Nephron progenitor cell (in vitro differentiated cells): Measurements from ENCODE around the gene LGALS4.
"Not testable (repeated sequence)": the region's sequence is repeated elsewhere in the genome, so short reads cannot be mapped to it uniquely, and the experiment has no call there.

Source experiments
- DNase-seq: peaks from one replicate; pipeline ENCODE4 v3.0.0; 2021
- H3K27ac Mint-ChIP-seq: 2 replicates; pipeline ENCODE4 v1.8.0; 2021; ENCODE audit warnings: mild to moderate bottlenecking, moderate library complexity, mixed read lengths
- H3K27me3 Mint-ChIP-seq: 2 replicates; pipeline ENCODE4 v1.8.0; 2021; ENCODE audit warnings: mild to moderate bottlenecking, low read depth, mixed read lengths; ENCODE audit not compliant: poor library complexity
- H3K36me3 Mint-ChIP-seq: 2 replicates; pipeline ENCODE4 v1.8.0; 2021; ENCODE audit warnings: low read depth, mixed read lengths
- H3K4me1 Mint-ChIP-seq: 2 replicates; pipeline ENCODE4 v1.8.0; 2021; ENCODE audit warnings: mixed read lengths
- H3K4me3 Mint-ChIP-seq: 2 replicates; pipeline ENCODE4 v1.8.0; 2021; ENCODE audit warnings: mild to moderate bottlenecking, moderate library complexity, mixed read lengths
- H3K9me3 Mint-ChIP-seq: 2 replicates; pipeline ENCODE4 v1.8.0; 2021; ENCODE audit warnings: mild to moderate bottlenecking, moderate library complexity, mixed read lengths
- TF ChIP-seq, protein P1 (sequence below): fragments of 200-600 bp; sonication (generic); IDR thresholded peaks from 2 replicates; pipeline ENCODE4 v1.5.0; 2021; ENCODE audit warnings: antibody characterized with exemption

Gene LGALS4, protein sequence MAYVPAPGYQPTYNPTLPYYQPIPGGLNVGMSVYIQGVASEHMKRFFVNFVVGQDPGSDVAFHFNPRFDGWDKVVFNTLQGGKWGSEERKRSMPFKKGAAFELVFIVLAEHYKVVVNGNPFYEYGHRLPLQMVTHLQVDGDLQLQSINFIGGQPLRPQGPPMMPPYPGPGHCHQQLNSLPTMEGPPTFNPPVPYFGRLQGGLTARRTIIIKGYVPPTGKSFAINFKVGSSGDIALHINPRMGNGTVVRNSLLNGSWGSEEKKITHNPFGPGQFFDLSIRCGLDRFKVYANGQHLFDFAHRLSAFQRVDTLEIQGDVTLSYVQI

DNA sequence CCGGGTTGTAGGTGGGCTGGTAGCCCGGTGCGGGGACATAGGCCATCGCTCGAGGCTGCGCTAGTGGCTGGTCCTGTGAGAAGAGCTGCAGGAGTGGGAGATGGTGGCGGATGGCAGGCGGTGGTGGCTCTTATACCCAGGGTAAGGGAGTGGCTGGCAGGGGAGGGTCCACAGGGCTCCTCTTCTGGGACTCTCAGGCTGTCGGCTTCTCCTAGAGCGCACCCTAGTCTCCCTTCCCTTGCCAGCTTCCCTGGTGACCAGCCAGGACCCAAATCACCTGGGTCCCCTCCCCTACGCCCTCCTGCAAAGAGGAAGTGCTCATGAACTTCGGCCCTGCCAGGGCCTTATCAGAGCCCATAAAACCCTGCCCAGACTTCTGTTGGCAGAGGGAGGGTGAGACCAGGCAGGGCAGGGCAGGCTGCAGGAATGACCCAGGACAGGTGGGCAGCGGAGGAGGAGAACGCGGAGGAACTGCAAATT is at the start of gene LGALS4:
Gene LGALS4 (minus strand): TSS at position 105 of the 480 bp plus-strand sequence. CDS start 59 bp downstream, at position 46.
- TF ChIP-seq, protein P1, sequence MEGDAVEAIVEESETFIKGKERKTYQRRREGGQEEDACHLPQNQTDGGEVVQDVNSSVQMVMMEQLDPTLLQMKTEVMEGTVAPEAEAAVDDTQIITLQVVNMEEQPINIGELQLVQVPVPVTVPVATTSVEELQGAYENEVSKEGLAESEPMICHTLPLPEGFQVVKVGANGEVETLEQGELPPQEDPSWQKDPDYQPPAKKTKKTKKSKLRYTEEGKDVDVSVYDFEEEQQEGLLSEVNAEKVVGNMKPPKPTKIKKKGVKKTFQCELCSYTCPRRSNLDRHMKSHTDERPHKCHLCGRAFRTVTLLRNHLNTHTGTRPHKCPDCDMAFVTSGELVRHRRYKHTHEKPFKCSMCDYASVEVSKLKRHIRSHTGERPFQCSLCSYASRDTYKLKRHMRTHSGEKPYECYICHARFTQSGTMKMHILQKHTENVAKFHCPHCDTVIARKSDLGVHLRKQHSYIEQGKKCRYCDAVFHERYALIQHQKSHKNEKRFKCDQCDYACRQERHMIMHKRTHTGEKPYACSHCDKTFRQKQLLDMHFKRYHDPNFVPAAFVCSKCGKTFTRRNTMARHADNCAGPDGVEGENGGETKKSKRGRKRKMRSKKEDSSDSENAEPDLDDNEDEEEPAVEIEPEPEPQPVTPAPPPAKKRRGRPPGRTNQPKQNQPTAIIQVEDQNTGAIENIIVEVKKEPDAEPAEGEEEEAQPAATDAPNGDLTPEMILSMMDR = no peak
- Mint-ChIP-seq H3K4me3 (peak within 1 kb of the TSS; percentile 4), H3K36me3 (peaks cover 21% of the 10 kb centered on the region), H3K27ac (peak within 1 kb of the TSS; percentile 92), H3K27me3 (peaks cover 3% of the 10 kb centered on the region), H3K4me1 (peaks cover 8% of the 10 kb centered on the region), H3K9me3 (peaks cover 4% of the 10 kb centered on the region)
- no peak for DNase-seq

DNA sequence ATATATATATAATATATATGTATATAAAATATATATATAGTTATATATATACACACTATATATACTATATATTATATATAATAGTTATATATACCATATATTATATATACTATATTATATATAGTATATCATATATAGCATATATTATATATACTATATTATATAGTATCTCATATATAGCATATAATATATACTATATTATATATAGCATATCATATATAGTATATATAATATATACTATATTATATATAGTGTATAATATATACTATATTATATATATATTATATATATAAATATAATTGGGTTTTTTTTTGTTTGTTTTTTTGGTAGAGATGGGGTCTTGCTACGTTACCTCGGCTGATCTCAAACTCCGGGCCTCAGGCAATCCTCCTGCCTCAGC is 48.6 kb upstream of the LGALS4 start:
- Mint-ChIP-seq H3K4me3 (no peak overlapping the region), H3K27me3 (peaks cover 6% of the 10 kb centered on the region), H3K9me3 (peaks cover 18% of the 10 kb centered on the region), H3K4me1 (peaks cover 60% of the 10 kb centered on the region), H3K27ac (no peak overlapping the region), H3K36me3 (peaks cover 5% of the 10 kb centered on the region)
- DNase-seq = no peak
- TF ChIP-seq, protein P1 = no peak

DNA sequence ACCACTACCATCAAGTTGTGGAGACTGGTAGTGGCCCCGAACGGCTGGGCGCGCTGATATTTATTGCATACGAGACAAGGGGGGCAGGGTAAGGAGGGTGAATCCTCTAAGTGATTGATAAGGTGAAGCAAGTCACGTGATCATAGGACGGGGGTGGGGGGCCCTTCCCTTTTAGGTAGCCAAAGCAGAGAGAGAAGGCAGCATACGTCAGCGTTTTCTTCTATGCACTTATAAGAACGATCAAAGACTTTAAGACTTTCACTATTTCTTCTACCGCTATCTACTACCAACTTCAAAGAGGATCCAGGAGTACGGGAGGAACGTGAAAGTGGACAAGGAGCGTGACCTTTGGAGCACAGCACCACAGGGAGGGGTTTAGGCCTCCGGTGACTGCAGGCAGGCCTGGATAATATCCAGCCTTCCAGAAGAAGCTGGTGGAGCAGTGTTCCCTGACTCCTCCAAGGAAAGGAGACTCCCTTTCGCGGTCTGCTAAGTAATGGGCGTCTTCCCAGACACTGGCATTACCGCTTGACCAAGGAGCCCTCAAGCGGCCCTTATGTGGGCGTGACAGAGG is 47.0 kb upstream of the LGALS4 start:
- H3K9me3 Mint-ChIP-seq = peaks cover 21% of the 10 kb centered on the region
- peak overlapping the region; percentile 95 for H3K27ac Mint-ChIP-seq
- DNase-seq, H3K36me3 Mint-ChIP-seq, H3K27me3 Mint-ChIP-seq: not testable (repeated sequence)
- H3K4me1 Mint-ChIP-seq = peaks cover 46% of the 10 kb centered on the region
- peak overlapping the region; percentile 23 for H3K4me3 Mint-ChIP-seq

DNA sequence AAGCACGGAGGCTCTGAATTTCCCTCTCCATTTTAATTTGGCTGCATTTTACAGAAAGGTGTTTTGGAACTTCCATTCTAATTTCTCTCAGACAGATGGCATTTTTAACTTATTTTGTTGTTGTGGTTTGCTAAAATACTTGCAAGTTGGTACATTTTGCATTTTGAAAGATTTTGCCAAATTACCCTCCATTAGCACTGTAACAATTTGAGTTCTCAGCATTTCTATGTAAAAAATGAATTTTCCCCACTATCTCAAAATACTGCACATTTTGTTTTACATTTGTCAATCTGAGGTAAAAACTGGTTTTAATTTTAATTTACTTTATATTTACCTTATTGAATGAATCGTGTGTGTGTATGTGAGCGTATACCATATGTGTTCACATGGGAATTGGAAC is 44.1 kb upstream of the LGALS4 start:
- no peak overlapping the region for H3K4me3 Mint-ChIP-seq
- H3K27me3 Mint-ChIP-seq = peaks cover 3% of the 10 kb centered on the region
- H3K9me3 Mint-ChIP-seq = peaks cover 33% of the 10 kb centered on the region
- no peak overlapping the region for H3K27ac Mint-ChIP-seq
- TF ChIP-seq, protein P1 = no peak
- peaks cover 42% of the 10 kb centered on the region for H3K4me1 Mint-ChIP-seq
- peaks cover 5% of the 10 kb centered on the region for H3K36me3 Mint-ChIP-seq
- no peak for DNase-seq

DNA sequence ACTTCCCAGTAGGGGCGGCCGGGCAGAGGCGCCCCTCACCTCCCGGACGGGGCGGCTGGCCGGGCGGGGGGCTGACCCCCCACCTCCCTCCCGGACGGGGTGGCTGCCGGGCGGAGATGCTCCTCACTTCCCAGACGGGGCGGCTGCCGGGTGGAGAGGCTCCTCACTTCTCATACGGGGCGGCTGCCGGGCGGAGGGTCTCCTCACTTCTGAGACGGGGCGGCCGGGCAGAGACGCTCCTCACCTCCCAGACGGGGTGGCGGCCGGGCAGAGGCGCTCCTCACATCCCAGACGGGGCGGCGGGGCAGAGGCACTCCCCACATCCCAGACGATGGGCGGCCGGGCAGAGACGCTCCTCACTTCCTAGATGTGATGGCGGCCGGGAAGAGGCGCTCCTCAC is 43.0 kb upstream of the LGALS4 start:
- DNase-seq, H3K4me3 Mint-ChIP-seq, H3K36me3 Mint-ChIP-seq, H3K27ac Mint-ChIP-seq, H3K27me3 Mint-ChIP-seq: not testable (repeated sequence)
- H3K9me3 Mint-ChIP-seq = peaks cover 33% of the 10 kb centered on the region
- peaks cover 47% of the 10 kb centered on the region for H3K4me1 Mint-ChIP-seq

DNA sequence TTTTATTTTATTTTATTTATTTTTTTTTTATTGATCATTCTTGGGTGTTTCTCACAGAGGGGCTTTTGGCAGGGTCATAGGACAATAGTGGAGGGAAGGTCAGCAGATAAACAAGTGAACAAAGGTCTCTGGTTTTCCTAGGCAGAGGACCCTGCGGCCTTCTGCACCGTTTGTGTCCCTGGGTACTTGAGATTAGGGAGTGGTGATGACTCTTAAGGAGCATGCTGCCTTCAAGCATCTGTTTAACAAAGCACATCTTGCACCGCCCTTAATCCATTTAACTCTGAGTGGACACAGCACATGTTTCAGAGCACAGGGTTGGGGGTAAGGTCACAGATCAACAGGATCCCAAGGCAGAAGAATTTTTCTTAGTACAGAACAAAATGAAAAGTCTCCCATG is 42.2 kb upstream of the LGALS4 start:
- not testable (repeated sequence) for H3K4me3 Mint-ChIP-seq, H3K27ac Mint-ChIP-seq, H3K27me3 Mint-ChIP-seq, DNase-seq, H3K36me3 Mint-ChIP-seq
- Mint-ChIP-seq H3K4me1 (peaks cover 46% of the 10 kb centered on the region), H3K9me3 (peaks cover 33% of the 10 kb centered on the region)

DNA sequence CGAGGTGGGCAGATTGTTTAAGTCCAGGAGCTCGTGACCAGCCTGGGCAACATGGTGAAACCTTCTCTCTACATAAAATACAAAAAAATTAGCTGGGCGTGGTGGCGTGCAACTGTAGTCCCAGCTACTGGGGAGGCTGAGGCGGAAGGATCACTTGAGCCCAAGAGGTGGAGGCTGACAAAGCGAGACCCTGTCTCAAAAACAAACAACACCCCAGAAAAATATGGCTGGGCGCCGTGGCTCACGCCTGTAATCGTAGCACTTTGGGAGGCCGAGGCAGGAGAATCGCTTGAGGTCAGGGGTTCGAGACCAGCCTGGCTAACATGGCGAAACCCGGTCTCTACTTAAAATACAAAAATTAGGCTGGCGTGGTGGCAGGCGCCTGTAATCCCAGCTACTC is 40.5 kb upstream of the LGALS4 start:
- peaks cover 43% of the 10 kb centered on the region for H3K4me1 Mint-ChIP-seq
- TF ChIP-seq, protein P1 = no peak
- DNase-seq = no peak
- H3K4me3 Mint-ChIP-seq = peak overlapping the region; percentile 90
- peaks cover 14% of the 10 kb centered on the region for H3K36me3 Mint-ChIP-seq
- H3K27me3 Mint-ChIP-seq = peaks cover 7% of the 10 kb centered on the region
- H3K27ac Mint-ChIP-seq = peak overlapping the region; percentile 39
- peaks cover 33% of the 10 kb centered on the region for H3K9me3 Mint-ChIP-seq
